HL-60 (cell line): ENCODE data around the gene PDCL2.
A peak's percentile ranks its signal among the peaks of the same experiment; 100 is the strongest.

Source experiments
- DNase-seq, 2 experiments: peaks; one replicate each; pipeline ENCODE4 v3.0.0-alpha.2; 2010 to 2020; ENCODE audit warnings: low read depth in 1 of 2, low spot score in 1 of 2
- H3K27ac ChIP-seq: fragments of 250-450 bp; sonication (Bioruptor Pico); replicated peaks from 2 replicates; pipeline ENCODE4 v1.5.1; 2020; ENCODE audit warnings: mild to moderate bottlenecking, moderate library complexity
- H3K27me3 ChIP-seq: fragments of 250-450 bp; sonication (Bioruptor Pico); 2 replicates; pipeline ENCODE4 v1.5.1; 2021; ENCODE audit warnings: mild to moderate bottlenecking, moderate library complexity; ENCODE audit not compliant: insufficient read depth, poor library complexity, severe bottlenecking
- H3K4me3 ChIP-seq: replicated peaks from 2 replicates; pipeline ENCODE4 v1.5.1; 2011; ENCODE audit warnings: mild to moderate bottlenecking, control low read depth, low read length; ENCODE audit not compliant: insufficient read depth
- CTCF ChIP-seq: IDR thresholded peaks from one replicate; pipeline ENCODE4 v1.5.1; 2011; ENCODE audit warnings: low read length, control low read depth, inconsistent platforms; ENCODE audit not compliant: insufficient read depth
- GABPA ChIP-seq: IDR thresholded peaks from 2 replicates; pipeline ENCODE4 v1.6.1; 2012; ENCODE audit warnings: low read depth
- POLR2AphosphoS5 ChIP-seq: IDR thresholded peaks from 2 replicates; pipeline ENCODE4 v1.6.1; 2012; ENCODE audit warnings: low read depth
- REST ChIP-seq: IDR thresholded peaks from 2 replicates; pipeline ENCODE4 v1.6.1; 2012; ENCODE audit warnings: low read depth; ENCODE audit not compliant: insufficient replicate concordance
- SPI1 ChIP-seq: IDR thresholded peaks from 2 replicates; pipeline ENCODE4 v1.6.1; 2012; ENCODE audit warnings: low read depth, mild to moderate bottlenecking, borderline replicate concordance

PDCL2 gene

GRCh38 chr4:55571806-55572205 lies 20.2 kb downstream of the PDCL2 start:
- Histone ChIP-seq H3K4me3 (no peak overlapping the region), H3K27ac (no peak overlapping the region), H3K27me3 (no peaks in the 10 kb centered on the region)
- TF ChIP-seq GABPA (0 out of 2 replicates have a peak, but pooled peaks have one; percentile 31), CTCF (no peak), SPI1 (no peak), REST (no peak), POLR2AphosphoS5 (no peak)
- DNase-seq, result peak in 1 of 2 experiments; percentile 18

- no peak for DNase-seq
- no peak overlapping the region for H3K27ac ChIP-seq
- TF ChIP-seq GABPA (no peak), SPI1 (no peak), CTCF (no peak), POLR2AphosphoS5 (no peak), REST (no peak)
- no peaks in the 10 kb centered on the region for H3K27me3 ChIP-seq
- H3K4me3 ChIP-seq, result no peak overlapping the region
These were observed 23.0 kb downstream of the PDCL2 start for GRCh38 chr4:55568905-55569504.

GRCh38 chr4:55561889-55562288 lies 30.2 kb downstream of the PDCL2 start:
- no peak for TF ChIP-seq CTCF
- TF ChIP-seq SPI1, result no peak
- TF ChIP-seq POLR2AphosphoS5, result no peak
- no peak for TF ChIP-seq GABPA
- TF ChIP-seq REST, result no peak
- Histone ChIP-seq H3K27me3 (no peaks in the 10 kb centered on the region), H3K4me3 (no peak overlapping the region), H3K27ac (no peak overlapping the region)
- DNase-seq, result no peak
